ENCODE data around the gene EXOC4. TPM values are rescaled to one million over a fixed set of nuclear protein-coding genes. Genes with fewer than 3 reads are reported as not detected.
A peak's percentile ranks its signal among the peaks of the same experiment; 100 is the strongest.

EXOC4 gene
- total and polyA plus RNA-seq, 2 experiments from 2014 or later, result 23.9 to 51.7 TPM

DNA sequence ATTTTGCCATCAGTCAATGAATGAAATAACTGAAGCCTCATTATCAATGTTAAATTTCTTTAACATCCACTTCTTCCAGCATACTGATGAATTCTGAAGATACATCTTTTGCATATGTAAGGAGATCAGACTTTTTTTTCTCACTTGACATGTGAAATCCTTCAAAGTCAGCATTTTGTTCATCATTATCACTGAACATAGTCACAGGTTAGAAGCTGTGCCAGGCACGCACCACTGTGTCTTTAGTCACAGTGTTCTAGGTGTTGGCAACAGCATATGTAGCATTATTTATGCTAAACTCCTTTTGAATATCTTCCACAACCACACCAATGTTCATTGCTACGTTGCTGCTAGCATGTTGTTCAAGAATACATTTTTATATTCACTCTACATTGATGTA, 450.1 kb downstream of the EXOC4 start:
- H4K20me1 ChIP-seq (ENCODE audit: insufficient read depth), result no peaks in the 10 kb centered on the region
- no peaks in the 10 kb centered on the region for H3K79me2 ChIP-seq (ENCODE audit: insufficient read depth)
- no peaks in the 10 kb centered on the region for H3K9me3 ChIP-seq (ENCODE audit: low read depth)
- WGBS, 2 experiments (ENCODE audit: low coverage in 1 of 2, low lambda C conversion rate in 2 of 2, missing lambda C conversion rate in 2 of 2), result 71 to 77% methylated on average over 2 of the region's 2 CpGs
- no peak overlapping the region for H3K9ac ChIP-seq
- in situ Hi-C loops (cut with MboI), result no loop called here
- no peak overlapping the region for H2AFZ ChIP-seq
- peaks cover 38% of the 10 kb centered on the region for H3K4me1 ChIP-seq (ENCODE audit: insufficient read depth)
- H3F3A ChIP-seq (ENCODE audit: insufficient read depth), result peaks cover 38% of the 10 kb centered on the region; the same call in 1 of the 2 replicates
- no peaks in the 10 kb centered on the region for H3K27me3 ChIP-seq (replicated peaks; ENCODE audit: insufficient read depth)
- peak overlapping the region; percentile 48 for H3K27ac ChIP-seq
- no peaks in the 10 kb centered on the region for H3K9me2 ChIP-seq (ENCODE audit: insufficient read depth)
- TF ChIP-seq EZH2 (IDR thresholded peaks at IDR 0.05; ENCODE audit: insufficient read depth, poor library complexity, severe bottlenecking), result no peak
- no peak for TF ChIP-seq EZH2phosphoT487 (IDR thresholded peaks at IDR 0.05; ENCODE audit: insufficient read depth, low read depth)
- H3K4me2 ChIP-seq (ENCODE audit: unreplicated experiment), result no peak overlapping the region
- H3K36me3 ChIP-seq (ENCODE audit: low read depth), result no peaks in the 10 kb centered on the region
- H3K4me3 ChIP-seq, result no peak overlapping the region
- peak; percentile 14 for DNase-seq

DNA sequence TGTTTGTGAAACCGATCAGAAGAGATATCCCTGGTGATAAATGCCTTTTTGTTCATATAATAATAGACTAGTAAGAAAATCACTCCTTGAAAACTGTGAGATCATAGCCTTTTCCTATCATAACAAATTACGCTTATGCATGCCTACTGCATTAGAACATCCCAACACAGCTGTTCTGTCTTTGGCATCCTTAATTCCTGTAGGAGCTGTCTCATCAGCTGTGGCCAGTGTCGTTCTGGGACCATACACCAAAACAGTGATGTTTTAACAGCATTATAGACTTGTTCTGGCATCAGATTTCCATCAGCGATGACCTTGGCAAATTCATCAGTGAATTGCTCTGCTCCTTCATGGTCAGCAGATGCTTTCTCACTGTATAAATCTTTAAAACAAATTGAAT, 450.7 kb downstream of the EXOC4 start:
- peaks cover 39% of the 10 kb centered on the region for H3K4me1 ChIP-seq (ENCODE audit: insufficient read depth)
- peak overlapping the region; percentile 48 for H3K27ac ChIP-seq
- in situ Hi-C loops (cut with MboI), result no loop called here
- no peaks in the 10 kb centered on the region for H3K9me2 ChIP-seq (ENCODE audit: insufficient read depth)
- DNase-seq, result peak; percentile 89
- no peaks in the 10 kb centered on the region for H3K36me3 ChIP-seq (ENCODE audit: low read depth)
- H3F3A ChIP-seq (ENCODE audit: insufficient read depth), result peaks cover 38% of the 10 kb centered on the region; the same call in 1 of the 2 replicates
- H3K9me3 ChIP-seq (ENCODE audit: low read depth), result no peaks in the 10 kb centered on the region
- no peak for TF ChIP-seq EZH2phosphoT487 (IDR thresholded peaks at IDR 0.05; ENCODE audit: insufficient read depth, low read depth)
- TF ChIP-seq EZH2 (IDR thresholded peaks at IDR 0.05; ENCODE audit: insufficient read depth, poor library complexity, severe bottlenecking), result no peak
- H2AFZ ChIP-seq, result no peak overlapping the region
- WGBS, 2 experiments (ENCODE audit: low coverage in 1 of 2, low lambda C conversion rate in 2 of 2, missing lambda C conversion rate in 2 of 2), result 18 to 24% methylated on average over 4 of the region's 4 CpGs
- H3K9ac ChIP-seq, result no peak overlapping the region
- H3K4me3 ChIP-seq, result no peak overlapping the region
- no peaks in the 10 kb centered on the region for H3K27me3 ChIP-seq (replicated peaks; ENCODE audit: insufficient read depth)
- no peaks in the 10 kb centered on the region for H3K79me2 ChIP-seq (ENCODE audit: insufficient read depth)
- no peaks in the 10 kb centered on the region for H4K20me1 ChIP-seq (ENCODE audit: insufficient read depth)
- H3K4me2 ChIP-seq (ENCODE audit: unreplicated experiment), result peak overlapping the region; percentile 32

DNA sequence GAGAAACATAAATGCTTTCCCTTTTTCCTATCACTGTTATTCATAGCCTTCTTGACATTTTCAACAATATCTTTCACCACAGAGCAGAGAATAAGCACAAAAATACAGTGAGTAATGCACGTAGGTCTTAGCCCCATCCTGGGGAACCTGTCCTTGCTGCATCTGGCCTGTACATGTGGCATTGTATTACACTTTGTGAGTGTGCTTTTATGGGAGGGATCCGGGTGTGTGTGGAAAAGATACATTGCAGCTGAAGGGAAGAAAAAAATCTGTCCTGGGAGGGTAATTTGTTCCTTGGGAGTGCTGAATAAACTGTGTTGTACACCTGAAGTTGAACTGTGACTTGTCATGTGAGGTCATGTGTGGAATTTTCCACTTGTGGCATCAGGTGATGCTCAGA, 451.6 kb downstream of the EXOC4 start:
- peaks cover 38% of the 10 kb centered on the region; the same call in 1 of the 2 replicates for H3F3A ChIP-seq (ENCODE audit: insufficient read depth)
- no peak for DNase-seq
- no peaks in the 10 kb centered on the region for H3K9me3 ChIP-seq (ENCODE audit: low read depth)
- 97% methylated on average over 2 of the region's 2 CpGs for WGBS, 2 experiments (ENCODE audit: low coverage in 1 of 2, low lambda C conversion rate in 2 of 2, missing lambda C conversion rate in 2 of 2)
- TF ChIP-seq EZH2 (IDR thresholded peaks at IDR 0.05; ENCODE audit: insufficient read depth, poor library complexity, severe bottlenecking), result no peak
- no peak for TF ChIP-seq EZH2phosphoT487 (IDR thresholded peaks at IDR 0.05; ENCODE audit: insufficient read depth, low read depth)
- no peak overlapping the region for H2AFZ ChIP-seq
- no peaks in the 10 kb centered on the region for H3K36me3 ChIP-seq (ENCODE audit: low read depth)
- H4K20me1 ChIP-seq (ENCODE audit: insufficient read depth), result no peaks in the 10 kb centered on the region
- no peaks in the 10 kb centered on the region for H3K9me2 ChIP-seq (ENCODE audit: insufficient read depth)
- H3K9ac ChIP-seq, result no peak overlapping the region
- H3K4me1 ChIP-seq (ENCODE audit: insufficient read depth), result peaks cover 44% of the 10 kb centered on the region
- no peak overlapping the region for H3K4me2 ChIP-seq (ENCODE audit: unreplicated experiment)
- in situ Hi-C loops (cut with MboI), result no loop called here
- H3K79me2 ChIP-seq (ENCODE audit: insufficient read depth), result no peaks in the 10 kb centered on the region
- H3K4me3 ChIP-seq, result no peak overlapping the region
- no peak overlapping the region for H3K27ac ChIP-seq
- H3K27me3 ChIP-seq (replicated peaks; ENCODE audit: insufficient read depth), result no peaks in the 10 kb centered on the region

DNA sequence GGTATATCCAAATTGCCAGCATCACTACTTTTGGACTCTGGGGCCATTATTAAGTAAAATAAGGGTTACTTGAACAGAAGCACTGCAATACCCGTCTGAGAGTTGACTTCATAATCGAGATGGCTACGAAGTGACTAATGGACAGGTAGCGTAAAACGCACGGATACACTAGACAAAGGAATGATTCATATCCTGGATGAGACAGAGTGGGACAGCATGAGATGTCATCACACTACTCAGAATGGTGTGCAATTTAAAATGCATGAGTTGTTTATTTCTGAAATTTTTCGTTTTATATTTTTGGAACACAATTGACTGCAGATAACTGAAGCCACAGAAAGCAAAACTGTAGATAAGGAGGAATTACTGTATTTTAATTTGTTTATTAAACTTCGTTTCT, 452.7 kb downstream of the EXOC4 start:
- Histone ChIP-seq H3F3A (ENCODE audit: insufficient read depth) (peaks cover 38% of the 10 kb centered on the region; the same call in 1 of the 2 replicates), H3K4me3 (no peak overlapping the region), H2AFZ (no peak overlapping the region), H3K36me3 (ENCODE audit: low read depth) (no peaks in the 10 kb centered on the region), H3K9me3 (ENCODE audit: low read depth) (no peaks in the 10 kb centered on the region), H3K9me2 (ENCODE audit: insufficient read depth) (no peaks in the 10 kb centered on the region), H3K27ac (peak overlapping the region; percentile 33; the same call in 1 of the 2 replicates), H3K4me1 (ENCODE audit: insufficient read depth) (peaks cover 48% of the 10 kb centered on the region), H3K9ac (no peak overlapping the region), H3K79me2 (ENCODE audit: insufficient read depth) (no peaks in the 10 kb centered on the region), H3K4me2 (ENCODE audit: unreplicated experiment) (peak overlapping the region; percentile 24), H3K27me3 (replicated peaks; ENCODE audit: insufficient read depth) (no peaks in the 10 kb centered on the region), H4K20me1 (ENCODE audit: insufficient read depth) (no peaks in the 10 kb centered on the region)
- peak; percentile 84 for DNase-seq
- TF ChIP-seq EZH2 (IDR thresholded peaks at IDR 0.05; ENCODE audit: insufficient read depth, poor library complexity, severe bottlenecking) (no peak), EZH2phosphoT487 (IDR thresholded peaks at IDR 0.05; ENCODE audit: insufficient read depth, low read depth) (no peak)
- 20% methylated on average over 8 of the region's 8 CpGs for WGBS, 2 experiments (ENCODE audit: low coverage in 1 of 2, low lambda C conversion rate in 2 of 2, missing lambda C conversion rate in 2 of 2)
- in situ Hi-C loops (cut with MboI), result no loop called here

DNA sequence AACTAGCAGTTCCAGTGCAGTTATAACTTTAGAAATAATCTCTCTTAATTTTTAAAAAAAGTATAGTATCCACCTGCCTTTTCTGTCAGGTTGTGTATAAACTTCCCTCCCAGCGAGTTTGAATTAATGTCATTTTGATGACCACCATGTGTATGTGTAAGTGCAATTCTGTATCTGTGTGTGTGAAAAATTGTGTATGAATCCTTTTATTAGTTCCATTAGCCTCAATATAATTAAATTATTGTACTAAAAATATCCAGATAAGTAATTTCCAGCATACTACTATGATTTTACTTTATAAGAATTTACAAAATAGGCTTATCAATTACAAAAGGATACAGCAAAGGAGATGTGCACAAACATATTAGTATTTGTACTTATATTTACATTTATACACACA, 453.1 kb downstream of the EXOC4 start:
- Histone ChIP-seq H3K4me3 (no peak overlapping the region), H3K9ac (no peak overlapping the region), H3F3A (ENCODE audit: insufficient read depth) (peaks cover 38% of the 10 kb centered on the region; the same call in 1 of the 2 replicates), H2AFZ (no peak overlapping the region), H3K4me2 (ENCODE audit: unreplicated experiment) (peak overlapping the region; percentile 24), H3K79me2 (ENCODE audit: insufficient read depth) (no peaks in the 10 kb centered on the region), H3K27me3 (replicated peaks; ENCODE audit: insufficient read depth) (no peaks in the 10 kb centered on the region), H3K27ac (no peak overlapping the region), H3K4me1 (ENCODE audit: insufficient read depth) (peaks cover 48% of the 10 kb centered on the region), H4K20me1 (ENCODE audit: insufficient read depth) (no peaks in the 10 kb centered on the region), H3K9me2 (ENCODE audit: insufficient read depth) (no peaks in the 10 kb centered on the region), H3K9me3 (ENCODE audit: low read depth) (no peaks in the 10 kb centered on the region), H3K36me3 (ENCODE audit: low read depth) (no peaks in the 10 kb centered on the region)
- in situ Hi-C loops (cut with MboI), result no loop called here
- no peak for TF ChIP-seq EZH2 (IDR thresholded peaks at IDR 0.05; ENCODE audit: insufficient read depth, poor library complexity, severe bottlenecking)
- TF ChIP-seq EZH2phosphoT487 (IDR thresholded peaks at IDR 0.05; ENCODE audit: insufficient read depth, low read depth), result no peak
- WGBS, 2 experiments (ENCODE audit: low coverage in 1 of 2, low lambda C conversion rate in 2 of 2, missing lambda C conversion rate in 2 of 2), result 95 to 100% methylated on average over 1 of the region's 1 CpG
- no peak for DNase-seq
